ENCODE results near the gene PSAPL1.

DNA sequence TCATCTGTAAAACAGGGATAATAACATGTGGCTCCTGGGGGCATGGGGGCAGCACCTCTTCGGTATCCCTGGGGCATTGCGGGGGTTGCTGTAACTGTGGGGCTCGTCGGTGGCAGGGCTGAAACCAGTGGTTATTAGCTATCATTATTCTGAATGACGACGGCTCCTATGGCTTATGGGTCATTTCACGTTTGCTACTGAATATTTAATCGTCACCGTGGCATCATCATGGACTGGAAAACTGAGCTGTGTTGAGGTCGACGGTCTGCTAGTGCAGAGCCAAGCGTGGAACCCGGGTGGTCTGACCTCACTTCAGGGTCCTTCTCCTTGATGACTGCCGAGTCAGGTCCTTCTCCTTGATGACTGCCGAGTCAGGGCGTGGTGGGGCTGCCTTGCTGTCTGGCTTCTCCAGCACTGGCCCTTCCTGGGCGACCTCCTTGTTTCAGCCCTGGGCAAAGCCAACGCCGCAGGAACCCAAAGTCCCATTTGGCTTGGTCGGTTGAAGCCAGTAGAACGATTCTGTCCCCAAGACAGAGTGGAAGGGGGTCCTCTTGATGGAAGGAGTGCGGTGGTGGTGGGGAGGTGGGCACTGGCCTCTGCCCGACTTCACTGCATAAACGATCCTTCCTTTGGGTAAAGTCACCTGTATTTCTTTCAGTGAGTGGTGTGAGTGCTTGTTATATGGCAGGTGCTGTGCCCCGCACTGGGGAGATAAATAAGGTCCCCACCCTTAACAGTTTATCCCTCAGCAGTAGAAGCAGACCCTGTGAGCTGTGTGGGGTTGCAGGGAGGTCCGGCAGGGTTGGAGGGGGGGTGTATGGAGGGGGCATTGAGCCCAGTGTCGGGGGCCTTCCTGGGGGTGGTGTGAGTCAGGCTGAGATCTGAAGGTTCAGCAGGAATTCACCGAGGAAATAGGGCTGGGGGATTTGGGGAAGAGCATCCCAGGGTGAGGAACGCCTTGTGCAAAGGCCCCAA lies 40.8 kb downstream of the PSAPL1 start:
- TF ChIP-seq CTCF (IDR thresholded peaks at IDR 0.05; ENCODE audit: poor library complexity, severe bottlenecking): no peak
- TF ChIP-seq EZH2 (IDR thresholded peaks at IDR 0.05; ENCODE audit: borderline replicate concordance, insufficient read depth, low read length, poor library complexity, severe bottlenecking): no peak
- TF ChIP-seq POLR2AphosphoS5 (IDR thresholded peaks at IDR 0.05): no peak
- no peak for TF ChIP-seq RAD21 (conservative IDR thresholded peaks at IDR 0.05)
